G401.6 (cell line): ENCODE results near the gene OSBPL1A.
"Not testable (repeated sequence)": the region's sequence is repeated elsewhere in the genome, so short reads cannot be mapped to it uniquely, and the experiment has no call there.

Experiments used
- FAIRE-seq: peaks from 2 replicates; lab custom pipeline; 2012; peaks lifted over from hg19 to GRCh38; lab: Jason Lieb, UNC

Gene OSBPL1A

GRCh38 chr18:24180048-24180447 is 217.6 kb downstream of the OSBPL1A start:
- FAIRE-seq, result no peak

- FAIRE-seq, result no peak
Measured at GRCh38 chr18:24177499-24178133, 220.0 kb downstream of the OSBPL1A start.

- FAIRE-seq, result no peak
Measured at GRCh38 chr18:24176727-24177416, 220.8 kb downstream of the OSBPL1A start.

- FAIRE-seq, result no peak
Measured at GRCh38 chr18:24173997-24174396, 223.6 kb downstream of the OSBPL1A start.

GRCh38 chr18:24170360-24170759 is 227.3 kb downstream of the OSBPL1A start:
- FAIRE-seq, result no peak

GRCh38 chr18:24168496-24168895 is 229.1 kb downstream of the OSBPL1A start:
- FAIRE-seq, result no peak

- FAIRE-seq, result no peak
Measured at GRCh38 chr18:24161304-24161703, 236.3 kb downstream of the OSBPL1A start.

- FAIRE-seq, result no peak
Measured at GRCh38 chr18:24160086-24160485, 237.5 kb downstream of the OSBPL1A start.

GRCh38 chr18:24157855-24158254 is 239.8 kb downstream of the OSBPL1A start:
- no peak for FAIRE-seq

GRCh38 chr18:24153397-24153796 is 244.2 kb downstream of the OSBPL1A start:
- no peak for FAIRE-seq

GRCh38 chr18:24149591-24149990 is 248.0 kb downstream of the OSBPL1A start:
- not testable (repeated sequence) for FAIRE-seq

- FAIRE-seq, result no peak
Measured at GRCh38 chr18:24142376-24142775, 255.2 kb downstream of the OSBPL1A start.

GRCh38 chr18:24140697-24141096 is 256.9 kb downstream of the OSBPL1A start:
- no peak for FAIRE-seq

- peak; percentile 62 for FAIRE-seq
Measured at GRCh38 chr18:24138789-24139616, 258.6 kb downstream of the OSBPL1A start, which contains the start of gene CABYR. Gene CABYR (plus strand): TSS chr18:24139062. CDS start chr18:24143115, 4,053 bp downstream.

GRCh38 chr18:24138409-24138788 is 259.2 kb downstream of the OSBPL1A start:
- no peak for FAIRE-seq

GRCh38 chr18:24136967-24137373 is 260.7 kb downstream of the OSBPL1A start:
- no peak for FAIRE-seq

- no peak for FAIRE-seq
Measured at GRCh38 chr18:24130494-24130893, 267.1 kb downstream of the OSBPL1A start.

- no peak for FAIRE-seq
Measured at GRCh38 chr18:24128700-24129099, 268.9 kb downstream of the OSBPL1A start.

GRCh38 chr18:24127735-24128134 is 269.9 kb downstream of the OSBPL1A start:
- no peak for FAIRE-seq

GRCh38 chr18:24126155-24126961 is 271.3 kb downstream of the OSBPL1A start:
- no peak for FAIRE-seq

- no peak for FAIRE-seq
Measured at GRCh38 chr18:24121625-24122024, 276.0 kb downstream of the OSBPL1A start.

- no peak for FAIRE-seq
Measured at GRCh38 chr18:24120676-24121075, 276.9 kb downstream of the OSBPL1A start.
